ENCODE data around the gene BTC. TPM values are rescaled to one million over a fixed set of nuclear protein-coding genes. Genes with fewer than 3 reads are reported as not detected.

BTC gene
- total RNA-seq: 8.0 TPM

GRCh38 chr4:74794382-74795010, at the start of gene BTC:
TSS of gene BTC (minus strand) at chr4:74794523. CDS start at chr4:74794325, 198 bp downstream.

Other genes starting within 250 kb of the BTC start
- gene PARM1, start 138.6 kb upstream of the BTC start, total RNA-seq: 47.4 TPM